H1 (cell line): Measurements from ENCODE around the gene GNAQ. TPM values are rescaled to one million over a fixed set of nuclear protein-coding genes. Genes with fewer than 3 reads are reported as not detected.

Source experiments
- FOSL1 ChIP-seq: IDR thresholded peaks from 2 replicates; pipeline ENCODE4 v1.6.1; 2011; ENCODE audit warnings: mild to moderate bottlenecking, low read depth, low read length, moderate library complexity; ENCODE audit not compliant: insufficient read depth
- KDM5A ChIP-seq: fragments of 200-600 bp; IDR thresholded peaks from 2 replicates; pipeline ENCODE4 v1.7.1; 2012; ENCODE audit warnings: mild to moderate bottlenecking, low read length, inconsistent platforms, mixed read lengths
- POLR2AphosphoS5 ChIP-seq: IDR thresholded peaks from 2 replicates; pipeline ENCODE4 v1.6.1; 2011; ENCODE audit warnings: low read depth, low read length
- RAD21 ChIP-seq, 2 experiments: IDR thresholded peaks in 1 of 2; conservative IDR thresholded peaks in 1 of 2; 2 replicates each; pipeline ENCODE4 v1.6.1; 2011; ENCODE audit warnings: low read depth in 2 of 2, low read length in 2 of 2, improper control_type of control experiment in 1 of 2, inconsistent platforms in 1 of 2, mild to moderate bottlenecking in 1 of 2, moderate library complexity in 1 of 2
- RNF2 ChIP-seq: fragments of 200-900, 300-1000 bp; sonication (generic); IDR thresholded peaks from 2 replicates; pipeline ENCODE4 v1.7.1; 2016; ENCODE audit warnings: borderline replicate concordance, low read depth, mild to moderate bottlenecking, antibody characterized with exemption, low read length; ENCODE audit not compliant: poor library complexity, severe bottlenecking; ENCODE audit errors: missing control alignments
- polyA plus RNA-seq, 7 experiments: library from polyadenylated mRNA; depleted of rRNA in 3 of 7; stranded (reverse) in 5 of 7; unstranded in 2 of 7; fragments of >200 nt in 5 of 7; fragments of 200-250 nt in 2 of 7; gene quantifications; 1 replicate in 5 of 7; 2 replicates in 1 of 7; 4 replicates in 1 of 7; pipeline versions ENCODE4 v1.2.1 to v1.2.3, GENCODE V29; 2011 to 2013; ENCODE audit warnings: missing spikeins in 2 of 7, mixed read lengths in 2 of 7
- total RNA-seq: library from RNA; stranded (reverse); fragmentation: NEBNext Ultra II Directional; extraction: Animal tissue kit (Norgen Biotek cat#: 25700); gene quantifications from 2 replicates; pipeline ENCODE4 v1.2.1, GENCODE V29; 2021
- TF ChIP-seq, protein P1 (sequence below), 3 experiments: IDR thresholded peaks; 1 replicate in 2 of 3; 2 replicates in 1 of 3; pipeline versions ENCODE4 v1.5.1 to v1.6.1; 2011; ENCODE audit warnings: low read length in 3 of 3, mild to moderate bottlenecking in 3 of 3, inconsistent platforms in 2 of 3, low read depth in 1 of 3, moderate library complexity in 1 of 3; ENCODE audit not compliant: insufficient read depth in 1 of 3; ENCODE audit errors: control extremely low read depth in 1 of 3

Gene GNAQ
- total and polyA plus RNA-seq, 2 of the 8 experiments (the other 6 are each of a cell fraction or from before 2014, with no cell fraction given): 22.8 to 63.8 TPM

DNA sequence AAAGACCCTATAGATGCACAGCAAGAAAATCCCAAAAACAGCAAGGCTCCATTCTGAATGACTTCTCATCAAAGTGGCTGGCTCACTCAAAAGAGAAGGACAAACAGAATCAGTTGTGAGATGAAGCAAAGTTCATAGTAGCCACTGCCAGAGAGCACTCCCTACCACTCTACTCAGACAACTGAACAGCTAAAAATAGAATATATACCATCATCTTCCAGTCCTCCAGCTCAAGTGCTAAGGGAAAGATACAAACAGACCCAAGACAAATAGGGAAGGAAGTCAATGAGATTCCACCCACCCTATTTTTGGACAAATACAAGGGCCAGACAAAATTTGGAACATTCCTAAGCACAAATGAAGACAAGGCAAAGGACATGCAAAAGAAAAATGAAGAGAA, 20.6 kb downstream of the GNAQ start (continued):
- TF ChIP-seq, protein P1, sequence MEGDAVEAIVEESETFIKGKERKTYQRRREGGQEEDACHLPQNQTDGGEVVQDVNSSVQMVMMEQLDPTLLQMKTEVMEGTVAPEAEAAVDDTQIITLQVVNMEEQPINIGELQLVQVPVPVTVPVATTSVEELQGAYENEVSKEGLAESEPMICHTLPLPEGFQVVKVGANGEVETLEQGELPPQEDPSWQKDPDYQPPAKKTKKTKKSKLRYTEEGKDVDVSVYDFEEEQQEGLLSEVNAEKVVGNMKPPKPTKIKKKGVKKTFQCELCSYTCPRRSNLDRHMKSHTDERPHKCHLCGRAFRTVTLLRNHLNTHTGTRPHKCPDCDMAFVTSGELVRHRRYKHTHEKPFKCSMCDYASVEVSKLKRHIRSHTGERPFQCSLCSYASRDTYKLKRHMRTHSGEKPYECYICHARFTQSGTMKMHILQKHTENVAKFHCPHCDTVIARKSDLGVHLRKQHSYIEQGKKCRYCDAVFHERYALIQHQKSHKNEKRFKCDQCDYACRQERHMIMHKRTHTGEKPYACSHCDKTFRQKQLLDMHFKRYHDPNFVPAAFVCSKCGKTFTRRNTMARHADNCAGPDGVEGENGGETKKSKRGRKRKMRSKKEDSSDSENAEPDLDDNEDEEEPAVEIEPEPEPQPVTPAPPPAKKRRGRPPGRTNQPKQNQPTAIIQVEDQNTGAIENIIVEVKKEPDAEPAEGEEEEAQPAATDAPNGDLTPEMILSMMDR (IDR thresholded peaks at IDR 0.05; ENCODE audit: control extremely low read depth in 1 of 3, insufficient read depth in 1 of 3, low read depth in 1 of 3, low read length in 3 of 3): no peak
- TF ChIP-seq KDM5A (no peak), RNF2 (no peak), FOSL1 (no peak), POLR2AphosphoS5 (no peak), RAD21 (IDR thresholded peaks at IDR 0.05 in 1 of 2, conservative IDR thresholded peaks at IDR 0.05 in 1 of 2; ENCODE audit: low read depth in 2 of 2, low read length in 2 of 2) (no peak)
